ENCODE measurements around the gene SCNM1. TPM values are rescaled to one million over a fixed set of nuclear protein-coding genes. Genes with fewer than 3 reads are reported as not detected.

Gene SCNM1
- total and polyA plus RNA-seq, 9 of the 15 experiments (the other 6 are each of a cell fraction or from before 2014, with no cell fraction given), result 17.2 to 204 (median 63.0) TPM

GRCh38 chr1:151142411-151143056 is 23.4 kb upstream of the SCNM1 start:
- Histone ChIP-seq H3K9ac (ENCODE audit: insufficient read depth in 1 of 2, low read depth in 2 of 2, low read length in 2 of 2) (peak overlapping the region in 1 of 2 experiments; percentile 69; a peak in 2 of 4 replicates), H3K9me3 (replicated peaks; ENCODE audit: control insufficient read depth, insufficient read depth, low read depth, low read length) (no peaks in the 10 kb centered on the region), H3K4me2 (ENCODE audit: insufficient read depth, low read length) (no peak overlapping the region), H3K9me1 (ENCODE audit: control insufficient read depth, insufficient read depth, low read length) (no peaks in the 10 kb centered on the region), H4K20me1 (replicated peaks; ENCODE audit: control insufficient read depth, insufficient read depth, low read length) (peaks cover 6% of the 10 kb centered on the region; the same call in 1 of the 2 replicates), H3K4me1 (replicated peaks in 1 of 2; ENCODE audit: control insufficient read depth in 2 of 2, insufficient read depth in 2 of 2, low read length in 2 of 2) (peaks cover 16 to 49% of the 10 kb centered on the region in 2 experiments; a peak in 4 of 5 replicates), H3K27me3 (ENCODE audit: control insufficient read depth in 2 of 2, insufficient read depth in 2 of 2, low read length in 2 of 2) (no peaks in the 10 kb centered on the region; a peak in 1 of 5 replicates), H3K27ac (ENCODE audit: extremely low read depth, low read depth, low read length) (no peak overlapping the region), H3K79me2 (ENCODE audit: control insufficient read depth, insufficient read depth, low read length) (no peaks in the 10 kb centered on the region), H3K4me3 (no peak overlapping the region), H3K36me3 (ENCODE audit: control insufficient read depth, insufficient read depth, low read length) (no peaks in the 10 kb centered on the region), H2AFZ (ENCODE audit: low read depth, low read length) (no peak overlapping the region)
- BruUV-seq (replicated peaks), result no TSS peak
- FAIRE-seq (no peak), DNase-seq (ENCODE audit: extremely low read depth in 1 of 4, low spot score in 3 of 4) (peak in 1 of 4 experiments; percentile 31), ATAC-seq (0 out of 3 replicates have a peak, but pooled peaks have one; percentile 1)
- WGBS (ENCODE audit: insufficient coverage, low coverage, missing lambda C conversion rate), result 83% methylated on average over 1 of the region's 5 CpGs
- ChIA-PET POLR2A (interaction anchor here (0.7 to 1.8 kb wide), 6 partner anchors 13 to 148 kb away, joined by 3 to 5 read pairs (median 4); partner anchors contain the start of genes GABPB2 and LYSMD1), CTCF (ENCODE audit: low intra/inter-chr PET ratio) (no interaction called here)
- intact Hi-C loops (cut with micrococcal nuclease), result no loop called here
- in situ Hi-C loops (cut with MboI), result no loop called here
- TF ChIP-seq ADNP (tag; IDR thresholded peaks at IDR 0.05), result no peak
- TF ChIP-seq MLX (CRISPR knock-in tag; conservative IDR thresholded peaks at IDR 0.05), result no peak
- TF ChIP-seq PKNOX1 (IDR thresholded peaks at IDR 0.05), result peak; percentile 71
- TF ChIP-seq, protein P1, sequence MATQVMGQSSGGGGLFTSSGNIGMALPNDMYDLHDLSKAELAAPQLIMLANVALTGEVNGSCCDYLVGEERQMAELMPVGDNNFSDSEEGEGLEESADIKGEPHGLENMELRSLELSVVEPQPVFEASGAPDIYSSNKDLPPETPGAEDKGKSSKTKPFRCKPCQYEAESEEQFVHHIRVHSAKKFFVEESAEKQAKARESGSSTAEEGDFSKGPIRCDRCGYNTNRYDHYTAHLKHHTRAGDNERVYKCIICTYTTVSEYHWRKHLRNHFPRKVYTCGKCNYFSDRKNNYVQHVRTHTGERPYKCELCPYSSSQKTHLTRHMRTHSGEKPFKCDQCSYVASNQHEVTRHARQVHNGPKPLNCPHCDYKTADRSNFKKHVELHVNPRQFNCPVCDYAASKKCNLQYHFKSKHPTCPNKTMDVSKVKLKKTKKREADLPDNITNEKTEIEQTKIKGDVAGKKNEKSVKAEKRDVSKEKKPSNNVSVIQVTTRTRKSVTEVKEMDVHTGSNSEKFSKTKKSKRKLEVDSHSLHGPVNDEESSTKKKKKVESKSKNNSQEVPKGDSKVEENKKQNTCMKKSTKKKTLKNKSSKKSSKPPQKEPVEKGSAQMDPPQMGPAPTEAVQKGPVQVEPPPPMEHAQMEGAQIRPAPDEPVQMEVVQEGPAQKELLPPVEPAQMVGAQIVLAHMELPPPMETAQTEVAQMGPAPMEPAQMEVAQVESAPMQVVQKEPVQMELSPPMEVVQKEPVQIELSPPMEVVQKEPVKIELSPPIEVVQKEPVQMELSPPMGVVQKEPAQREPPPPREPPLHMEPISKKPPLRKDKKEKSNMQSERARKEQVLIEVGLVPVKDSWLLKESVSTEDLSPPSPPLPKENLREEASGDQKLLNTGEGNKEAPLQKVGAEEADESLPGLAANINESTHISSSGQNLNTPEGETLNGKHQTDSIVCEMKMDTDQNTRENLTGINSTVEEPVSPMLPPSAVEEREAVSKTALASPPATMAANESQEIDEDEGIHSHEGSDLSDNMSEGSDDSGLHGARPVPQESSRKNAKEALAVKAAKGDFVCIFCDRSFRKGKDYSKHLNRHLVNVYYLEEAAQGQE (IDR thresholded peaks at IDR 0.05; ENCODE audit: borderline replicate concordance), result peak; percentile 92
- TF ChIP-seq, protein P1 (CRISPR knock-in tag; IDR thresholded peaks at IDR 0.05; ENCODE audit: low read depth), result no peak
- TF ChIP-seq MTF1 (CRISPR knock-in tag; IDR thresholded peaks at IDR 0.05; ENCODE audit: borderline replicate concordance), result no peak
